HEK293T (cell line): ENCODE data around the gene IL12RB2.

Source experiments
- FOXM1 ChIP-seq: fragments of 450-650 bp; IDR thresholded peaks from 2 replicates; pipeline ENCODE4 v1.6.1; 2017; ENCODE audit warnings: mild to moderate bottlenecking, borderline replicate concordance
- LEF1 ChIP-seq: fragments of 450-650 bp; IDR thresholded peaks from 2 replicates; pipeline ENCODE4 v1.6.1; 2017; ENCODE audit warnings: mild to moderate bottlenecking, borderline replicate concordance

- TF ChIP-seq FOXM1 (no peak), LEF1 (no peak)
Observed at GRCh38 chr1:67439277-67440029, 131.8 kb downstream of the IL12RB2 start.
